Stimulated activated naive CD8-positive, alpha-beta T cell treated with anti-CD3 and anti-CD28 coated beads, Interleukin-15, Interleukin-2, amounts not matched to agents 100 ng/mL and 50 ng/mL, for 24 hours (primary cell): ENCODE data around the gene MAST4.

ENCODE experiments used
- H3K27ac Mint-ChIP-seq: one replicate; pipeline ENCODE4 v1.8.0; 2021; ENCODE audit warnings: mild to moderate bottlenecking, mixed read lengths
- H3K27me3 Mint-ChIP-seq: one replicate; pipeline ENCODE4 v1.8.0; 2021; ENCODE audit warnings: mixed read lengths
- H3K36me3 Mint-ChIP-seq: one replicate; pipeline ENCODE4 v1.8.0; 2021; ENCODE audit warnings: low read depth, mixed read lengths
- H3K4me1 Mint-ChIP-seq: one replicate; pipeline ENCODE4 v1.8.0; 2021; ENCODE audit warnings: low read depth, mixed read lengths
- H3K4me3 Mint-ChIP-seq: one replicate; pipeline ENCODE4 v1.8.0; 2021; ENCODE audit warnings: mild to moderate bottlenecking, mixed read lengths
- H3K9me3 Mint-ChIP-seq: one replicate; pipeline ENCODE4 v1.8.0; 2021; ENCODE audit warnings: mixed read lengths

The MAST4 gene

GRCh38 chr5:66891184-66891925 lies 295.2 kb downstream of the MAST4 start:
- H3K9me3 Mint-ChIP-seq = no peaks in the 10 kb centered on the region
- H3K36me3 Mint-ChIP-seq = no peaks in the 10 kb centered on the region
- no peak overlapping the region for H3K4me3 Mint-ChIP-seq
- no peak overlapping the region for H3K27ac Mint-ChIP-seq
- H3K4me1 Mint-ChIP-seq = no peaks in the 10 kb centered on the region
- peaks cover 30% of the 10 kb centered on the region for H3K27me3 Mint-ChIP-seq

GRCh38 chr5:66892716-66893115 lies 296.5 kb downstream of the MAST4 start:
- Mint-ChIP-seq H3K27ac (no peak overlapping the region), H3K4me1 (no peaks in the 10 kb centered on the region), H3K36me3 (no peaks in the 10 kb centered on the region), H3K4me3 (no peak overlapping the region), H3K9me3 (no peaks in the 10 kb centered on the region), H3K27me3 (peaks cover 30% of the 10 kb centered on the region)

- no peak overlapping the region for H3K27ac Mint-ChIP-seq
- no peaks in the 10 kb centered on the region for H3K4me1 Mint-ChIP-seq
- no peaks in the 10 kb centered on the region for H3K36me3 Mint-ChIP-seq
- H3K4me3 Mint-ChIP-seq = no peak overlapping the region
- peaks cover 23% of the 10 kb centered on the region for H3K27me3 Mint-ChIP-seq
- no peaks in the 10 kb centered on the region for H3K9me3 Mint-ChIP-seq
These were observed 298.5 kb downstream of the MAST4 start for GRCh38 chr5:66894480-66895240.

GRCh38 chr5:66896171-66896570 lies 300.0 kb downstream of the MAST4 start:
- no peak overlapping the region for H3K27ac Mint-ChIP-seq
- no peaks in the 10 kb centered on the region for H3K36me3 Mint-ChIP-seq
- peaks cover 23% of the 10 kb centered on the region for H3K27me3 Mint-ChIP-seq
- H3K4me1 Mint-ChIP-seq = no peaks in the 10 kb centered on the region
- H3K9me3 Mint-ChIP-seq = no peaks in the 10 kb centered on the region
- no peak overlapping the region for H3K4me3 Mint-ChIP-seq

- no peak overlapping the region for H3K27ac Mint-ChIP-seq
- no peaks in the 10 kb centered on the region for H3K4me1 Mint-ChIP-seq
- no peaks in the 10 kb centered on the region for H3K36me3 Mint-ChIP-seq
- H3K27me3 Mint-ChIP-seq = peaks cover 15% of the 10 kb centered on the region
- H3K4me3 Mint-ChIP-seq = no peak overlapping the region
- no peaks in the 10 kb centered on the region for H3K9me3 Mint-ChIP-seq
These were observed 301.2 kb downstream of the MAST4 start for GRCh38 chr5:66897356-66897755.

- Mint-ChIP-seq H3K4me1 (no peaks in the 10 kb centered on the region), H3K9me3 (no peaks in the 10 kb centered on the region), H3K36me3 (no peaks in the 10 kb centered on the region), H3K27ac (no peak overlapping the region), H3K4me3 (no peak overlapping the region), H3K27me3 (peaks cover 20% of the 10 kb centered on the region)
These were observed 302.2 kb downstream of the MAST4 start for GRCh38 chr5:66898241-66898995.

GRCh38 chr5:66903218-66903617 lies 307.0 kb downstream of the MAST4 start:
- peaks cover 15% of the 10 kb centered on the region for H3K27me3 Mint-ChIP-seq
- no peak overlapping the region for H3K4me3 Mint-ChIP-seq
- no peaks in the 10 kb centered on the region for H3K4me1 Mint-ChIP-seq
- H3K9me3 Mint-ChIP-seq = no peaks in the 10 kb centered on the region
- no peaks in the 10 kb centered on the region for H3K36me3 Mint-ChIP-seq
- H3K27ac Mint-ChIP-seq = no peak overlapping the region

GRCh38 chr5:66903709-66904108 lies 307.5 kb downstream of the MAST4 start:
- no peaks in the 10 kb centered on the region for H3K9me3 Mint-ChIP-seq
- no peaks in the 10 kb centered on the region for H3K36me3 Mint-ChIP-seq
- no peak overlapping the region for H3K4me3 Mint-ChIP-seq
- H3K27me3 Mint-ChIP-seq = peaks cover 15% of the 10 kb centered on the region
- no peak overlapping the region for H3K27ac Mint-ChIP-seq
- no peaks in the 10 kb centered on the region for H3K4me1 Mint-ChIP-seq

- Mint-ChIP-seq H3K9me3 (no peaks in the 10 kb centered on the region), H3K4me1 (peaks cover 4% of the 10 kb centered on the region), H3K4me3 (no peak overlapping the region), H3K27ac (no peak overlapping the region), H3K27me3 (peaks cover 15% of the 10 kb centered on the region), H3K36me3 (no peaks in the 10 kb centered on the region)
These were observed 308.0 kb downstream of the MAST4 start for GRCh38 chr5:66904189-66904588.

GRCh38 chr5:66906021-66906420 lies 309.8 kb downstream of the MAST4 start:
- no peaks in the 10 kb centered on the region for H3K9me3 Mint-ChIP-seq
- H3K4me3 Mint-ChIP-seq = no peak overlapping the region
- H3K27ac Mint-ChIP-seq = no peak overlapping the region
- peaks cover 9% of the 10 kb centered on the region for H3K4me1 Mint-ChIP-seq
- H3K36me3 Mint-ChIP-seq = no peaks in the 10 kb centered on the region
- peaks cover 8% of the 10 kb centered on the region for H3K27me3 Mint-ChIP-seq

GRCh38 chr5:66908230-66908629 lies 312.0 kb downstream of the MAST4 start:
- peaks cover 4% of the 10 kb centered on the region for H3K27me3 Mint-ChIP-seq
- no peak overlapping the region for H3K27ac Mint-ChIP-seq
- H3K4me3 Mint-ChIP-seq = no peak overlapping the region
- H3K36me3 Mint-ChIP-seq = no peaks in the 10 kb centered on the region
- H3K9me3 Mint-ChIP-seq = no peaks in the 10 kb centered on the region
- H3K4me1 Mint-ChIP-seq = peaks cover 9% of the 10 kb centered on the region

- Mint-ChIP-seq H3K4me1 (peaks cover 9% of the 10 kb centered on the region), H3K27me3 (peaks cover 4% of the 10 kb centered on the region), H3K4me3 (no peak overlapping the region), H3K27ac (peak overlapping the region; percentile 38), H3K9me3 (no peaks in the 10 kb centered on the region), H3K36me3 (no peaks in the 10 kb centered on the region)
These were observed 313.2 kb downstream of the MAST4 start for GRCh38 chr5:66909364-66909763.

GRCh38 chr5:66912787-66913186 lies 316.6 kb downstream of the MAST4 start:
- H3K4me3 Mint-ChIP-seq = no peak overlapping the region

GRCh38 chr5:66915531-66915930 lies 319.3 kb downstream of the MAST4 start:
- H3K27ac Mint-ChIP-seq = no peak overlapping the region
- no peaks in the 10 kb centered on the region for H3K9me3 Mint-ChIP-seq
- no peak overlapping the region for H3K4me3 Mint-ChIP-seq
- no peaks in the 10 kb centered on the region for H3K27me3 Mint-ChIP-seq
- no peaks in the 10 kb centered on the region for H3K36me3 Mint-ChIP-seq
- H3K4me1 Mint-ChIP-seq = no peaks in the 10 kb centered on the region

More at GRCh38 chr5:66912787-66913186, 316.6 kb downstream of the MAST4 start:
- Mint-ChIP-seq H3K27ac (no peak overlapping the region), H3K36me3 (no peaks in the 10 kb centered on the region), H3K4me1 (peaks cover 9% of the 10 kb centered on the region), H3K27me3 (no peaks in the 10 kb centered on the region), H3K9me3 (no peaks in the 10 kb centered on the region)

GRCh38 chr5:66922881-66923280 lies 326.7 kb downstream of the MAST4 start:
- H3K27ac Mint-ChIP-seq = no peak overlapping the region
- H3K4me1 Mint-ChIP-seq = no peaks in the 10 kb centered on the region
- H3K4me3 Mint-ChIP-seq = no peak overlapping the region
- no peaks in the 10 kb centered on the region for H3K9me3 Mint-ChIP-seq
- no peaks in the 10 kb centered on the region for H3K36me3 Mint-ChIP-seq
- H3K27me3 Mint-ChIP-seq = peaks cover 4% of the 10 kb centered on the region
